NOMO-1 treated with DMSO at 0.1 percent for 48 hours (cell line): ENCODE data around the gene PHLPP1.
"Not testable (repeated sequence)": the region's sequence is repeated elsewhere in the genome, so short reads cannot be mapped to it uniquely, and the experiment has no call there.

ENCODE experiments used
- DNase-seq: peaks from one replicate; lab custom pipeline; 2025; ENCODE audit not compliant: unreplicated experiment; lab: John Stamatoyannopoulos, UW

The PHLPP1 gene

GRCh38 chr18:62807396-62807795, 92.1 kb downstream of the PHLPP1 start:
- DNase-seq = no peak

- DNase-seq = peak; percentile 52
These were observed 92.8 kb downstream of the PHLPP1 start for GRCh38 chr18:62808123-62808522.

DNA sequence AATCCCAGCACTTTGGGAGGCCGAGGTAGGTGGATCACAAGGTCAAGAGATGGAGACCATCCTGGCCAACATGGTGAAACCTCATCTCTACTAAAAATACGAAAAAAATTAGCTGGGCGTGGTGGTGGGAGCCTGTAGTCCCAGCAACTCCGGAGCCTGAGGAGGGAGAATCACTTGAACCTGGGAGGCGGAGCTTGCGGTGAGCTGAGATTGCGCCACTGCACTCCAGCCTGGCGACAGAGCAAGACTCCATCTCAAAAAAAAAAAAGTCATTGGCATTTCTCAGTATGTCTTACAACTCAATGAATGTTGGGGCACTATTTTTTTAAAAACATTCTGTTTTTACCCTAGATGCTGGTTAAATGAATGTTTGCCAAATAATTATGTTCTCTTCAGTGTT, 94.1 kb downstream of the PHLPP1 start:
- not testable (repeated sequence) for DNase-seq

GRCh38 chr18:62809900-62810299, 94.6 kb downstream of the PHLPP1 start:
- DNase-seq = no peak

DNA sequence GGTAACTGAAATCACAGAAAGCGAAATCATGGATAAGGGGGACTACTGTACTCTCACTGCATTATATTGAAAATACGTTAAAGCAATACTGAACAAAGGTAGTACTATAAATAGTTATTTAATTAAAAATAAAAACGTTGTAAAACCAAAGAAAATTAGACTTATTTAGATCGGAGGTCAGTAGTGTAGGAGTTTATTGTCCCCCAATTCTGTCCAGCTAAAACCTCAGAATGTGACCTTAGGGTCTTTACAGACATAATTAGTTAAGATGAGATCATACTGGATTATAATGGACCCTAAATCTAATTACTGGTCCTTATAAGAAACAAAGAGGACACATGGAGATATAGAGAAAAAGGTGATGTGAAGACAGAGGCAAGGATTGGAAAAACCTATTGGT, 95.3 kb downstream of the PHLPP1 start:
- DNase-seq = no peak

- no peak for DNase-seq
These were observed 96.3 kb downstream of the PHLPP1 start for GRCh38 chr18:62811674-62812073.

DNA sequence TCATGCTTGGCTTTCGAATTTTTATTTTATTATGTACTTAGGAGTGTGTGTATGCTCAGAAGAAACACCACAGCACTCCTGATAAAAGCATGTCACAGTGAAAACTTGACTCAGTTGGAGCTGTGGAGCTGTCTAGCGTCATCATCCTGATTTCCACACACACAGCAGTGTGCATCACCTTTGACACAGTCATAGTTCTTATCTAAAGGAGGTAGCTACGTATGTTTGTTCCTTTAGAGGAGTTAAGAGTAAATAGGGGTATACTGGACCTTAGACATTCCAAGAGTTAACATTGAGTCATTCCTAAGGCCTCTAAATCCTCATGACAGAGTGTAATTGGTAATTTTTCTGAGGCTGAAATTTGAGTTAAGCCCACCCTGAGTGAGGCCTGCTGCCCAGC, 96.9 kb downstream of the PHLPP1 start:
- no peak for DNase-seq

DNA sequence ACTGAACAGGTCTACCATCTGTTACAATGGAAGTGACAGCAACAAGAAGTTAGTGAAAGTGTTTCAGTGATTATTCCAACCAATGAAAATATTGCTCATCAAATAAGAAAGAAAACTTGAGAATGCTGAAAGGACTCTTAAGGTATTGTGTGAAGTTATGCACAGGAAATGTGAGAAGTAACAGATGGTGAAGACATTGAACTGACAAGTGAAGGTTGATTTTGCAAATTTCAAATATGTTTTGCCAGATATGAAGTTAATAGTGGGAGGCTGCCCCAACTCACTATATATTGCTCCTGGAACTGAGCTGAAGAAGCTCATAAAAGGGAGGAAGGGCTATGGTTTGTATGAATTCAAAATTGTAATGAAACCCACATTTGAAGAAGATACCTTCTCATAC, 97.5 kb downstream of the PHLPP1 start:
- DNase-seq = no peak

GRCh38 chr18:62814132-62814759, 98.9 kb downstream of the PHLPP1 start:
- DNase-seq = no peak

GRCh38 chr18:62825382-62825781, 110.0 kb downstream of the PHLPP1 start:
- no peak for DNase-seq

DNA sequence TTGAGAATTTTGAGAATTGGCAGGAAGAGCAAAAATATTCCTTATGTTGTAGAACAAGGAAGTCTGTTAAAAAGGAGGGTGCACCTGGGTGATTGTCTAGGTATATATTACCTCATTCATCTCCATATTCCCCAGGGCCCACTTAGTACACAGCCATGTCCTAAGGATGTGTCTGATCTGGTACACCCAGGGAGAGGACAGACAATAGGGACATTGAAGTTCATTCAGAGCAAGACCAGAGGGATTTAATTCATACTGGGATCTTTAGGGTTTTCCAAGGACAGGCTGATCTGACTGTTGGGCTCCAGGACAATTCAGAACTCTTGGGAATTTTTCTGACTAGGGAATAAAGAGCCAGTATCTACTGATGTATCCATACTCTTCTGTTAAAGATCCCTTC, 112.1 kb downstream of the PHLPP1 start:
- no peak for DNase-seq

- DNase-seq = no peak
These were observed 112.8 kb downstream of the PHLPP1 start for GRCh38 chr18:62828091-62828640.

DNA sequence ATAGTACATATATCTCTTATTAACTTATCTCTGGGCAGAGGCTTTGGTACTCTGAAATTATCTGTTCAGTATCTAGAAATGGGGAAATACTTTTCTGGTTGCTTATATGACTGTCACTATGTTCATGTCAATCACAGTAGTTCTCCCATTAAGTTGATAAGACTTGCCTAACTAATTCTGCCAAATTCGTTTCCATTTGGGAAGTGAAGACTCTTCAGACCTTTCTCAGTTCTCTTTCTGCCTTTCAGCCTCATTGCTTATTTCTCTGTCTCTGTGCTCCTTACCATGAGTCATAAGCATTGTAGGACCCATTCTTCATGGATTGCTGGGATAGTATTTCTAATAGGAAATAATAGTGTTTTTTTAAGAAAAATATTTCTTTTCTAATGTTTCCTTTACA, 113.5 kb downstream of the PHLPP1 start:
- DNase-seq = peak; percentile 43

GRCh38 chr18:62829936-62830335, 114.6 kb downstream of the PHLPP1 start:
- DNase-seq = no peak

GRCh38 chr18:62832282-62832681, 116.9 kb downstream of the PHLPP1 start:
- DNase-seq = peak; percentile 34

- DNase-seq = no peak
These were observed 118.2 kb downstream of the PHLPP1 start for GRCh38 chr18:62833494-62833893.

- no peak for DNase-seq
These were observed 119.4 kb downstream of the PHLPP1 start for GRCh38 chr18:62834715-62835114.

DNA sequence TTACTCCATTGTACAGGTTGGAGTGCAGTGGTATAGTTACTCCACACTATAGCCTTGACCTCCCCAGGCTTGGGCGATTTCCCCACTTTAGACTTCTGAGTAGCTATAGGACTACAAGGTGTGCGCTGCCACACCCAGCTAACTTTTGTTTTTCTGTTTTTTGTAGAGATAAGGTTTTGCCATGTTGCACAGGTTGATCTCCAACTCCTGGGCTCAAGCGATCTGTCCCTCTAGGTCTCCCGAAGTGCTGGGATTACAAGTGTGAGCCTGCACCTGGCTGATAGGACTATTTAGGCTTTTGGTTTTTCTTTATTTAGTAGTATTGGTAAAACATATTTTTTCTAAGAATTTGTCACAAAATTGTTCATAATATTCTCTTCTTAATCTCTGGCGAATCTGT, 121.7 kb downstream of the PHLPP1 start:
- DNase-seq = no peak

DNA sequence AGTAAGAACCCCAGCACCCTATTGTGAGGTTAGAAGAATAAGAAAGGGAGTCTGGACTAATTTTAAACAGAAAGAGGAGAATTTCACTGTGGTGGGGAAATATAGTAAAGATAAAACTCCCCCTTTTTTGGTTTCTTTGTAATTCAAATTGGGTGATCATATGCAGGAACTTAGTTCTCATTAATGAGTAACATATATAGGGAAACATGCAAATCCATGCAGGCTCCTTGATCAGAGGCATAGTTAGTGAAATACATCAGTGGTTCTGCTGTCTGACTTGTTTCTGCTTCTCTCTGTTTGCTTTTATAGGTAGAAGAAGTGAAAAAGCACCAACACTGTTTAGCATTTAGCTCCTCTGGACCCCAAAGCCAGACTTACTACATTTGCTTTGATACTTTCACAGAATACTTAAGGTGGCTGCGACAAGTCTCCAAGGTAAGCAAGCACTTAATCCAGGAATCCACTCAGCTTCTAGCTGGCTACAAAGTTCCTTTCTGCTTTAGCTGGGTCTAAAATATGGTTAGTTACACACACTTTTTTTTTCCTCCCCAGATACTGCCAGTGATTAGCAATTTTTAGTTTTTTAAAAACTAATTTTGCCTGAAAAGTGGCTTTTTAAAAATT, 123.2 kb downstream of the PHLPP1 start:
- DNase-seq = no peak

- DNase-seq = no peak
These were observed 124.8 kb downstream of the PHLPP1 start for GRCh38 chr18:62839874-62840713.

- no peak for DNase-seq
These were observed 126.1 kb downstream of the PHLPP1 start for GRCh38 chr18:62841405-62841804.

GRCh38 chr18:62842898-62843297, 127.6 kb downstream of the PHLPP1 start:
- DNase-seq = peak; percentile 3
